A673 (cell line): ENCODE results near the gene ADPRM. TPM values are rescaled to one million over a fixed set of nuclear protein-coding genes. Genes with fewer than 3 reads are reported as not detected.

Experiments used
- BruUV-seq: library from RNA; stranded (reverse); fragments of 400-500 nt; replicated peaks from 2 replicates; lab custom pipeline; 2021; lab: Mats Ljungman, UMichigan
- CTCF ChIA-PET: fragments of 300-600 bp; sonication (Branson Sonifier 250); formaldehyde crosslinking; loops from one replicate; lab custom pipeline; 2022; ENCODE audit warnings: antibody characterized with exemption; lab: Charles Lee
- POLR2A ChIA-PET: fragments of 300-600 bp; sonication (Branson Sonifier 250); formaldehyde crosslinking; loops from one replicate; lab custom pipeline; 2022; ENCODE audit warnings: antibody characterized with exemption; ENCODE audit not compliant: low non-redundant PET; lab: Charles Lee
- DNase-seq: peaks from one replicate; pipeline ENCODE4 v3.0.0-alpha.2; 2015; ENCODE audit warnings: low spot score
- H3K27ac ChIP-seq: fragments of 200-600 bp; sonication (generic); 2 replicates; pipeline ENCODE4 v1.5.1; 2016; ENCODE audit warnings: mixed run types, low read depth, mild to moderate bottlenecking, mixed read lengths, antibody characterized with exemption, low read length; ENCODE audit not compliant: poor library complexity, severe bottlenecking
- H3K27me3 ChIP-seq: fragments of 200-600 bp; sonication (generic); replicated peaks from 2 replicates; pipeline ENCODE4 v1.6.1; 2017; ENCODE audit warnings: mixed run types, low read depth, mild to moderate bottlenecking, mixed read lengths, antibody characterized with exemption, low read length; ENCODE audit not compliant: insufficient read depth, poor library complexity
- H3K36me3 ChIP-seq: fragments of 200-600 bp; sonication (generic); 2 replicates; pipeline ENCODE4 v1.6.1; 2016; ENCODE audit warnings: mixed run types, mild to moderate bottlenecking, mixed read lengths, antibody characterized with exemption, low read length; ENCODE audit not compliant: insufficient read depth, poor library complexity, severe bottlenecking
- H3K4me1 ChIP-seq: fragments of 200-600 bp; sonication (generic); 2 replicates; pipeline ENCODE4 v1.6.1; 2017; ENCODE audit warnings: mixed run types, mild to moderate bottlenecking, mixed read lengths, antibody characterized with exemption, low read length; ENCODE audit not compliant: insufficient read depth, poor library complexity, severe bottlenecking
- H3K4me3 ChIP-seq: fragments of 200-600 bp; sonication (generic); 2 replicates; pipeline ENCODE4 v1.5.1; 2016; ENCODE audit warnings: low read depth, mixed run types, mild to moderate bottlenecking, mixed read lengths, low read length; ENCODE audit not compliant: poor library complexity, severe bottlenecking
- H3K9me3 ChIP-seq: fragments of 200-600 bp; sonication (generic); 2 replicates; pipeline ENCODE4 v1.6.1; 2016; ENCODE audit warnings: mixed run types, low read depth, mild to moderate bottlenecking, mixed read lengths, antibody characterized with exemption, low read length; ENCODE audit not compliant: poor library complexity, severe bottlenecking
- CTCF ChIP-seq: fragments of 300-800, 200-600 bp; sonication (generic); conservative IDR thresholded peaks from 2 replicates; pipeline ENCODE4 v1.5.1; 2017; ENCODE audit warnings: low read depth, mild to moderate bottlenecking, antibody characterized with exemption, low read length, moderate library complexity, mixed read lengths
- EZH2 ChIP-seq: fragments of 200-600 bp; sonication (generic); IDR thresholded peaks from 2 replicates; pipeline ENCODE4 v1.6.1; 2017; ENCODE audit warnings: borderline replicate concordance, low read depth, mild to moderate bottlenecking, mixed read lengths, antibody characterized with exemption, low read length; ENCODE audit not compliant: poor library complexity, severe bottlenecking
- intact Hi-C: fragments of 100-400 bp; cut with micrococcal nuclease; formaldehyde crosslinking; loops from one replicate; pipeline ENCODE4 v1.10.0; 2022; ENCODE audit not compliant: unreplicated experiment
- total RNA-seq: library from RNA; stranded (reverse); gene quantifications from 2 replicates; pipeline ENCODE4 v1.2.3, GENCODE V29; 2021

ADPRM gene
- total RNA-seq, 1 experiment from 2014 or later, result 8.4 TPM

DNA sequence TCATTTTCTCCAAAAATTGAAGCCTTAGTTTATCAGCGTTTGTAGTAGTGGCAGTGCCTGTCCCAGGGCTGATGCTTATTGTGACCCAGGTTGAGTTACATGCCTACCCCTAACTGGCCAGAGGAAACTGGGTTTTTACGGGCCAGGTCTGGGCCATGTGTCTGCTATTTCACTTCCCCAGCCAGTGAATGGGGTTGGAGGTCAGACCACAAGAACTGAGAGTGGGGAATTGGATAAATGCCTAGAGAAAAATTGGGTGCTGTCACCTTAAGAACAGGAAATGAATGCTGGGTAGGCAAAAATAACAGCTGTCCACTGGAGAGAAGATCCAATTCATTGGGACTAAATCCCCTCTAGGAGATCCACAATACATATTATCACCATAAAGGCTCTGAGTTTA is 5.2 kb downstream of the ADPRM start:
- Histone ChIP-seq H3K4me1 (peaks cover 11% of the 10 kb centered on the region), H3K27me3 (no peaks in the 10 kb centered on the region), H3K27ac (no peak overlapping the region), H3K9me3 (no peaks in the 10 kb centered on the region), H3K4me3 (no peak overlapping the region), H3K36me3 (peaks cover 22% of the 10 kb centered on the region)
- ChIA-PET POLR2A (no interaction called here), CTCF (no interaction called here)
- intact Hi-C loops, result no loop called here
- TF ChIP-seq EZH2 (no peak), CTCF (no peak)
- DNase-seq, result no peak
- BruUV-seq, result no TSS peak

DNA sequence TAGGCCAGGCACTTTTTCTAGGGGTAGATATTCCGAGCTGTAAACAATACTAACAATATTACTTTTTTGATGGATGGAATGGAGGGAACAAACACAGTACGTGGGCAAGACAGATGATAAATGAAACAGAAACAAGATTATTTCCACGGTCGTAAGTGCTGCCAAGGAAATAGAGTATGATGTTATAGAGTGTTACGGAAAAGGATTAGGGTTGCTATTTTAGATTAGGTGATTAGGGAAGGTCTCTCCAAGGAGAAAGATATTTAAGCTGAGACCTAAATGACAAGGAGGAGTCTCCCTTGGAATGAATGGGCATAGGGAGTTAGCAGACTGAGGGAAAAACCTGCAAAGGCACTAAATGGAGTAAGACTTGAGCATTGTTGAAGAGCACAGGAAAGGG is 8.3 kb downstream of the ADPRM start:
- H3K4me1 ChIP-seq, result peaks cover 7% of the 10 kb centered on the region
- DNase-seq, result no peak
- no peak overlapping the region for H3K4me3 ChIP-seq
- BruUV-seq, result no TSS peak
- TF ChIP-seq CTCF (no peak), EZH2 (no peak)
- peaks cover 36% of the 10 kb centered on the region for H3K36me3 ChIP-seq
- H3K9me3 ChIP-seq, result no peaks in the 10 kb centered on the region
- no peak overlapping the region for H3K27ac ChIP-seq
- ChIA-PET CTCF (no interaction called here), POLR2A (no interaction called here)
- intact Hi-C loops, result no loop called here
- no peaks in the 10 kb centered on the region for H3K27me3 ChIP-seq

- intact Hi-C loops, result no loop called here
- no peak for TF ChIP-seq EZH2
- no peak for TF ChIP-seq CTCF
- Histone ChIP-seq H3K27ac (no peak overlapping the region), H3K4me1 (no peaks in the 10 kb centered on the region), H3K4me3 (no peak overlapping the region), H3K36me3 (peaks cover 23% of the 10 kb centered on the region), H3K27me3 (no peaks in the 10 kb centered on the region), H3K9me3 (no peaks in the 10 kb centered on the region)
- no TSS peak for BruUV-seq
- ChIA-PET POLR2A (no interaction called here), CTCF (no interaction called here)
- DNase-seq, result no peak
Measured at GRCh38 chr17:10713318-10713717, 15.9 kb downstream of the ADPRM start.
